GM19239 (cell line): Measurements from ENCODE around the gene P2RX7.

Experiments
- DNase-seq: peaks from one replicate; pipeline ENCODE4 v3.0.0; 2011; ENCODE audit warnings: low spot score; ENCODE audit not compliant: insufficient read length
- FAIRE-seq: peaks from 2 replicates; lab custom pipeline; 2011; peaks lifted over from hg19 to GRCh38; lab: Jason Lieb, UNC

P2RX7 gene

DNA sequence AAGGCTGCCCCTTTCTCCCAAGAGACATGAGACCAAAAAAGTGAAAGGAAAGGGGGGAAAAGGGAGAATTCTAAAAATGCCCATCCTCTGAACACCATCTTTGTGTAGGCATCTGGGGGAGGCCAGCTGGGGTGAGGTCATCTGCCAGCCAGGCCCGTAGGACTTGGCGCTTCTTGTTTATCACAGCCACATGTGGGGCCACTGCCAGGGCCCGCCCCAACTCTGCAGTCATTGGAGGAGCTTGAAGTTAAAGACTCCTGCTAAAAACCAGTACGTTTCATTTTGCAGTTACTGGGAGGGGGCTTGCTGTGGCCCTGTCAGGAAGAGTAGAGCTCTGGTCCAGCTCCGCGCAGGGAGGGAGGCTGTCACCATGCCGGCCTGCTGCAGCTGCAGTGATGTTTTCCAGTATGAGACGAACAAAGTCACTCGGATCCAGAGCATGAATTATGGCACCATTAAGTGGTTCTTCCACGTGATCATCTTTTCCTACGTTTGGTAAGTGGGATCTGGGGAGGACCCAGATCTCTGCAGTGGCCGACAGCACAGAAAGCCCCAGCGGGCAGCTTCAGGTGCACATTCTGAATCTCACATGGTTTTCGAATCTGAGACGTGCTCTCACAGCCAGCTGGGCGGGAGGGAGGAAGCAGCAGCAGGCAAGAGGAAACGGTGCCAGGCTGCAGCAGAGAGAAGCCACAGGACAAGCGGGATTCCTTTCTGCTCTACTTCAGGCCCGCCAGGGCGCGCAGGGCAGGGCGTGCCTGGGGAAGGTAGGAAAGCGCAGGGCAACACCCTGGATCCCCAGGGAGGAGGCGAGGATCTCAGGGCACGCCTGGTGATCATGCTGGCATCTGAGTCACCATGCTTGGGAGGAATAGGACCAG, at the start of gene P2RX7:
TSS of gene P2RX7 (plus strand) at position 276 of the 881 bp plus-strand sequence. CDS start at position 371, 95 bp downstream.
- DNase-seq (no peak), FAIRE-seq (peak; percentile 92)

GRCh38 chr12:121084229-121084628, 48.4 kb upstream of the P2RX7 start:
- no peak for FAIRE-seq
- no peak for DNase-seq

- FAIRE-seq (no peak), DNase-seq (no peak)
These were observed 47.6 kb upstream of the P2RX7 start for GRCh38 chr12:121085069-121085468.

- no peak for FAIRE-seq
These were observed 46.9 kb upstream of the P2RX7 start for GRCh38 chr12:121085506-121086353.

DNA sequence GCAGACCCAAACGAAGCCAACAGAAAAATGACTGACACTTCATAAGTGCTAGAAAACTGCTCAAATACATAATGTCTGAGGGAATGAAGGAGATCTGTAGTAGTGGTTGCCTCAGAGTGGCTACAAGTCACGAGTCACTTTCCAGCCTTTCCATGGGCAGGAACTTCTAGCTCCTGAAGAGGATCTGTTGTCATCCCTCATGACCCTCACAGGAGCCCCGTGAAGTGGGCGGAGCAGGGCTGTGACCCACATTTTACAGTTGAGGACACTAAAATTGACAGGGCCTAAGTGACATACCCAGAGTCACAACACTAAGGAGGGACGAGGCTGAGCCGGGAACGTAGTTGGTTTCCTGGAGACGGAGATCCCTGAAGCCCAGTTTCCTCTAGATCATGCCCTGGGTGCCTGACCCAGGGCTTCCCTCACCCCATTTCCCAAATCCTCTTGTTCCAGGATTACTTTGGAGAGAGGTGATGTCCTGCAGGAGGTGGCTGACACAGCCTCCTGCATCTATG, 45.8 kb upstream of the P2RX7 start:
- no peak for FAIRE-seq

More at GRCh38 chr12:121085506-121086353, 46.9 kb upstream of the P2RX7 start:
- no peak for DNase-seq

DNA sequence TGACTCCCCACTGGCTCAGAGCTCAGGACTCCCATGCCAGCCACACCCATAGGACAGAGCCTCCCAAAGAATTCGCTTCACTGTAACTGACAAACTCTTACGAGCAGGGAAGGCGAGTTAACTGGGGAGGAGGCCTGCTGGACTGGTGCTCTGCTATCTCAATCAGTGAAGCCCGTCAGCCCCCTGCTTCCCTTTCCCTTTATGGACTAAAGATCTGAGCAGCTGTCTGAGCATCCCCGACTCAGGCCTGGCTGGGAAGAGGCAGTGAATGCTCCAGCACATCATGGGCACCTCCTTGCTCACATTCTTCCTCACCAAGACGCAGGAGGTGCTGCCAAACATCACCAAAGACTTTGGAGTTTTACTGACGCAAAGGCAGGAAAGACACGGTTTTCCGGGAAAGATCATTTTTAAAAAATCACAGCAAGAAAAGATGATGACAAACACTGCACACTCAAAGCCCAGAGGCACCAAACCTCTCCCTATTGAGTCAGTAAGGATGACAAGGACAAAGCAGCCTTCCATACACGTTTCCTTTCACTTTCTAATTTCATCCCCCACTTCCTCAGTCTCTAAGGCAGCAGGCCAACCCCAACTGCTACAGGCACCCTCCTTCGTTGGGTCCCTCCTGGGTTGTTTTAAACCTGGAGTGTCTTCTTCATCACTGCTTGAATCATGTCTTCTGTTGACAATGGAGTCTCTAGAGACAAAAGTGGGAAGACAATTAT, 45.0 kb upstream of the P2RX7 start:
- DNase-seq (peak; percentile 34), FAIRE-seq (no peak)

More for the DNA sequence above, 45.8 kb upstream of the P2RX7 start:
- DNase-seq: no peak

GRCh38 chr12:121088195-121088585, 44.5 kb upstream of the P2RX7 start:
- FAIRE-seq (no peak), DNase-seq (no peak)

DNA sequence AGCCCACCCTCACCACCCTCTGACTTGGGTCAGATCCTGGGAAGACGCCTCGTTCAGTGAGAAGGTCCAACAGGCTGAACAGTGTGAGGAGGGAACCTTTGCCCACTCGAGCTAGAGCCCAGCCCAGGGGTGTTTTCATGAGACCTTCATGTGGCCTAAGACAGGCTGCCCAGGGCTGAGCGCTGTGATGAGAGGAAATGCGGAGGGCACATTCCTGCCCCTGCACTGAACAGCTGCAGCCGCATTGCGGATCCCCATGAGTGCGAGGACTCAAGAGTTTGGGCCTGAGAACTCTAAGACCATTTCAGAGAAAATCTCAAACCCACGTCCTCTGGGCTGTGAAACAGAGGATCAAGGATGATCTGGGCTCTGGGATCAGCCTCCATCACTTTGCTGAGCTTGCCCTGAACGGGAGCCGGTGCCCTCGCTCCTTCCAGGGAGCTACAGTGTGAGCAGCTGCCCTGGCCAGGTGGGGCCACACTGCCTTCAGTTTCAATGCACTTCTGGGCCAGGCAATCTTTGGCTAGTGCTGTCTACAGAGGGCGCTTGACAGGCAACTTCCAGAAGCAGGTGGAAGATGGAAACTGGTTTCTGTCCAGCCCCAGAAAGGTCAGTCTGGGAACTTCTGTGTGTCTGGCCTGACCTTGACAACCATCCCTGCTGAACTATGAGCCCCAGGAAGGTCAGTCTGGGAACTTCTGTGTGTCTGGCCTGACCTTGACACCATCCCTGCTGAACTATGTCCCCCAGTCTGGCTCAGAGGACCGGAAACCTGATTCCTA, 43.5 kb upstream of the P2RX7 start:
- FAIRE-seq: no peak

DNA sequence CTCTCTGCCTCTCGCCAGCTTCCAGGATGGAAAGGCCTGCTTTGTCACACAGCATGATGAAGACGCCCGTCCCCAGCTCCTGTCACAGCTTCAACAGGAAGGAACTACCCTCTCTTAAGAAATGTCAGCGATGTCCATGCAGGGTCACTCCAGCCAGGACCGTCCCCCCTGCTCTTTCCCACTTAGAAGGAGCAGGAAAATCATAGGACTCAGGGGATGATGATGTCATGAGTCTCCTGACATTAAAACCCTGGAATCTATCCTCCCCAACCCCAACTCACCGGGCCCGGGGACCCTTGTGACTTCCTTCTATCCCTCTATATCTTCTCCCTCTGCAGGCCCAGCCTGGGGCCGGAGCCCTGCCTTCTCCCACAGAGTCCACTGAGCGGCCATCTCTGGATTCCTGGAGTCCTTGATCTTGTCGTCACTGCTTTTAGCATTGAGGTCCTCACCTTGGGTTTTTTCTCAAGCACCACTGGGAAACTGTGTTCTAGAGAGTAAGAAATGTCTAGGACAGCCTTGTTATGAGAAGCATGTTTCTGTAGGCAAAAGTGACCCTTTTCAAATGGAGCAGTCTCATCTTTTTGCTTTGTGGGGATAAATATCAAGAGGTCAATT, 42.8 kb upstream of the P2RX7 start:
- FAIRE-seq: no peak
- DNase-seq: no peak

More for the DNA sequence above, 43.5 kb upstream of the P2RX7 start:
- no peak for DNase-seq

GRCh38 chr12:121090586-121091514, 41.8 kb upstream of the P2RX7 start:
- no peak for FAIRE-seq
- DNase-seq: no peak

DNA sequence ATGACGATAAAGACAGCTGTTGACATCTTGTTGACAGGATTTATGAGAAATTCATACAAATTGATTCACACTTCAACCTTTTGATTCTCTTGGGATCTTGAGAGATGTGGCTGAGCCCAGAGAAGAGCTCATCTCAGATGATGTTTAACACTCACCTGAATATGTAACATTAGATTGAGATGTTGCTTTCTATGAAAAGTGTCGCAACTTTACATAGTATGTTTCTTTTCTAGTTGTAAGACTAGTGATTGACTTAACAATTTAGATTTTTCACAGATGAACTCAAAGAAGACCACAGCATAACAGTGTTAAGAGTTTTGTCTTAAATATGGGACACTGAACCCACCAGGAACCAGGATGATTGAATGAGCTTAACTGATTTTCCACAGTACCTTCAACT, 40.6 kb upstream of the P2RX7 start:
- no peak for FAIRE-seq
- no peak for DNase-seq

DNA sequence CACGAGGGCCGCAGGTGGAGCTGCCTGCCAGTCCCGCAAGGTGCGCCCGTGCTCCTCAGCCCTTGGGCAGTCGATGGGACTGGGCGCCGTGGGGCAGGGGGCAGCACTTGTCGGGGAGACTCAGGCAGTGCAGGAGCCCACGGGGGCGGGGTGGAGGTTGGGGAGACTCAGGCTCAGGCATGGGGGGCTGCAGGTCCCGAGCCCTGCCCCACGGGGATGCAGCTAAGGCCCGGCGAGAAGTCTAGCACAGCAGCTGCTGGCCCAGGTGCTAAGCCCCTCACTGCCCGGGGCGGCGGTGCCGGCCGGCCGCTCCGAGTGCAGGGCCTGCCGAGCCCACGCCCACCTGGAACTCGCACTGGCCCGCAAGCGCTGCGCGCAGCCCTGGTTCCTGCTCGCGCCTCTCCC, 39.2 kb upstream of the P2RX7 start:
- FAIRE-seq (no peak), DNase-seq (no peak)

- FAIRE-seq (peak; percentile 75), DNase-seq (peak; percentile 94)
These were observed 37.0 kb upstream of the P2RX7 start for GRCh38 chr12:121095544-121096198.

- FAIRE-seq: no peak
- DNase-seq: no peak
These were observed 36.4 kb upstream of the P2RX7 start for GRCh38 chr12:121096199-121096798.

DNA sequence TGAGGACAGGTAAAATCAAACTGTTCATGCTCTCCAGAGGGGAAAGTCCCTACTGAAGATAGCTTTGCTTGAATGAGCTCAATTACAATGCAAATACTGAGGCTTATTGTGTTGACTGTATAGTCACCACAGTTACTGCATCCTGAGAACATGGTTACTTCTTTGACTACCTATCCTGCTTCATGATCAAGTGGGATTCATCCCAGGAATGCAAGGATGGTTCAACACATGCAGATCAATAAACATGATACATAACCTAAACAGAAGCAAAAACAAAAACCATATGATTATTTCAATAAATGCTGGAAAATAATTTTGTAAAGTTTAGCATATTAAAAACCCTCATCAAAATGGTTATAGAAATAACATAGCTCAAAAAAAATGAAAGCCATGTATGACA, 32.9 kb upstream of the P2RX7 start:
- no peak for FAIRE-seq
- no peak for DNase-seq

GRCh38 chr12:121102307-121102706, 30.4 kb upstream of the P2RX7 start:
- FAIRE-seq (no peak), DNase-seq (no peak)

GRCh38 chr12:121107681-121108080, 25.0 kb upstream of the P2RX7 start:
- no peak for FAIRE-seq
- no peak for DNase-seq
